ENCODE results near the gene PROZ.

The PROZ gene

GRCh38 chr13:113209336-113209758 is 50.9 kb downstream of the PROZ start, which contains the start of gene CUL4A:
Gene CUL4A, plus strand, starts transcription at chr13:113209613. Its CDS starts 15 bp downstream, at chr13:113209628.
- DNase-seq = peak; percentile 84

GRCh38 chr13:113209759-113210421 is 51.4 kb downstream of the PROZ start:
- peak; percentile 74 for DNase-seq

- peak; percentile 56 for DNase-seq
Observed at GRCh38 chr13:113210833-113211232, 52.4 kb downstream of the PROZ start.

- peak; percentile 59 for DNase-seq
Observed at GRCh38 chr13:113211774-113212173, 53.3 kb downstream of the PROZ start.

- DNase-seq = peak; percentile 31
Observed at GRCh38 chr13:113216254-113217048, 58.0 kb downstream of the PROZ start.

- DNase-seq = no peak
Observed at GRCh38 chr13:113218586-113218985, 60.1 kb downstream of the PROZ start.

- peak; percentile 44 for DNase-seq
Observed at GRCh38 chr13:113219256-113219940, 61.0 kb downstream of the PROZ start.

- peak; percentile 95 for DNase-seq
Observed at GRCh38 chr13:113220141-113220598, 61.7 kb downstream of the PROZ start.

- no peak for DNase-seq
Observed at GRCh38 chr13:113220877-113221276, 62.4 kb downstream of the PROZ start.
